CD4-positive, alpha-beta T cell treated with Interleukin-6 at 100 ng/mL for 8 hours (primary cell): ENCODE results near the gene EIF3D.

Source experiments
- DNase-seq: peaks from one replicate; pipeline ENCODE4 v3.0.0-alpha.2; 2020; ENCODE audit warnings: mixed read lengths, low spot score

EIF3D gene, protein sequence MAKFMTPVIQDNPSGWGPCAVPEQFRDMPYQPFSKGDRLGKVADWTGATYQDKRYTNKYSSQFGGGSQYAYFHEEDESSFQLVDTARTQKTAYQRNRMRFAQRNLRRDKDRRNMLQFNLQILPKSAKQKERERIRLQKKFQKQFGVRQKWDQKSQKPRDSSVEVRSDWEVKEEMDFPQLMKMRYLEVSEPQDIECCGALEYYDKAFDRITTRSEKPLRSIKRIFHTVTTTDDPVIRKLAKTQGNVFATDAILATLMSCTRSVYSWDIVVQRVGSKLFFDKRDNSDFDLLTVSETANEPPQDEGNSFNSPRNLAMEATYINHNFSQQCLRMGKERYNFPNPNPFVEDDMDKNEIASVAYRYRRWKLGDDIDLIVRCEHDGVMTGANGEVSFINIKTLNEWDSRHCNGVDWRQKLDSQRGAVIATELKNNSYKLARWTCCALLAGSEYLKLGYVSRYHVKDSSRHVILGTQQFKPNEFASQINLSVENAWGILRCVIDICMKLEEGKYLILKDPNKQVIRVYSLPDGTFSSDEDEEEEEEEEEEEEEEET

GRCh38 chr22:36528795-36529751 is at the start of gene EIF3D:
Gene EIF3D (minus strand): TSS chr22:36529166. CDS start chr22:36526121, 3,045 bp downstream.
- DNase-seq, result peak; percentile 99

DNA sequence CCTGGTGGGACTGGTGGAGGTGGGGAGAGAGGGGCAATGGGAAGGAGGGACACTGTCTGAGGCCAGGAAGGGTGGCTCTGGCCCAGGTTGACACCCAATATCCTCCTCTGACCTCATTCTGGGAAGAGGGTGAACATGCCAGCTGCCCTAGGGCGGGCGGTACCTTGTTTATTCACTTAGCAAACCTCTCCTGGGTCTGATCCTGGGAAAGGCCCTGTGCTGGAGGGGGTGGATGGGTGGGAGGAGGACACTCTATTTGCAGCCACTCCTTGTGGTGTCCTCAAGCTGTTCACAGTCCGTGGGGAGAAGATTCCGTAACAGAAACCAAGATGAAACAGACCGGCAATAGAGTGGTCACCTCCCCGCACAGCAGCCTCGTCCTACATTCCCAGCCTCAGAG is 49.7 kb upstream of the EIF3D start:
- no peak for DNase-seq

- no peak for DNase-seq
Measured at GRCh38 chr22:36577019-36577418, 48.1 kb upstream of the EIF3D start.

- DNase-seq, result no peak
Measured at GRCh38 chr22:36574728-36575127, 45.8 kb upstream of the EIF3D start.

- no peak for DNase-seq
Measured at GRCh38 chr22:36573815-36574363, 44.9 kb upstream of the EIF3D start.

- no peak for DNase-seq
Measured at GRCh38 chr22:36571991-36572390, 43.0 kb upstream of the EIF3D start.

- DNase-seq, result no peak
Measured at GRCh38 chr22:36569999-36570398, 41.0 kb upstream of the EIF3D start.

DNA sequence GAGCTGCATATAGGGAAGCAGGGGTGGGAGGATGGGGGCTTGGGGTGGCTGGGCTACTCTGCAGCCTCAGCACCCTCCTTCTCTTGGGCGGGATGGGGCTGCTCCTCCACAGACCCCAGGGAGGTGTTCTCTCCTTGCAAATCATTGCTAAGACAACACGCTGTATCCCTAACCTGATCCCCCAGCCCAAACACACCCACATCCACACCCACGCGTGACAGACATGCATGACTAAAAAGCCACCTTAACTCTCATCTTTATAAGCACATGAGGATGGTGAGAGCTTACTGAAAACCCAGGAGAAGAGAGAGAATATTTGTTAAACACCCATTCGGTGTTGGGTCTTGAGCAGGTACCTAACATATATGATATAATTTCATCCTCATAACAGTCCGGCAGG is 39.9 kb upstream of the EIF3D start:
- DNase-seq, result no peak

DNA sequence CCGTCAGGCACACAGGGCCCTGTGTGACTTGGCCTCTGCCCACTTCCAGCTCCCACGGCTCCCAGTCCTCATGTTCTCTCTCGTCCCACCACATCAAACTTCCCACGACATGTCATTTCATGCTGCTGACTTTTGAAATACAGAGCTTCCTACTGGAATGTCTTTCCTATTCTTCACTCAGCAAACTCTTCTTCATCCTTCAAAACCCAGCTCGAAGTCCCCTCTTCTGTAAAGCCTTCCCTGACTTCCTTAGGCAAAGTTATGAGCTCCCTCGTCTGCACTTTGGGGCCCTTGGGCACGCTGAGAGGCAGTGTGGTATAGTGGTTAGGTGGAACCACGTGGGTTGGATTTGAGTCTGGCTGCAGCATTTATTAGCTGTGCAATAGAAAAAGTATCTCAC is 37.8 kb upstream of the EIF3D start:
- DNase-seq, result no peak

DNA sequence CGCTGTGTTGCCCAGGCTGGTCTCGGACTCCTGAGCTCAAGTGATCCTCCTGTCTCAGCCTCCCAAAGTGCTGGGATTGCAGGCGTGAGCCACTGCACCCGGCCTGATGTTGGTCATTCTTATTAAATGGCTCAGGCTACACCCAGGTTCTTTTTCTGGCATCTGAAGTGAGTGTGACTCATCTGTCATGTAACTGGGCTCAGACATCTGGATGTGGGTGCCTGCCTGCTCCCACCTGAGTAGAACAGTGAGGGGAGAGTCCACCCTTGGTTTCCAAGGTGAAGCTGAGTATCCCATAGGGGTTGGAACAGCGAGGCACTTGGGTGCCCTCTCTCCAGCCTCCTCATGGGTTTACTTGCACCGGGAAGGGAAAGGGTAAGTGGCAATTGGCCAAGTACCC is 36.7 kb upstream of the EIF3D start:
- DNase-seq, result no peak

DNA sequence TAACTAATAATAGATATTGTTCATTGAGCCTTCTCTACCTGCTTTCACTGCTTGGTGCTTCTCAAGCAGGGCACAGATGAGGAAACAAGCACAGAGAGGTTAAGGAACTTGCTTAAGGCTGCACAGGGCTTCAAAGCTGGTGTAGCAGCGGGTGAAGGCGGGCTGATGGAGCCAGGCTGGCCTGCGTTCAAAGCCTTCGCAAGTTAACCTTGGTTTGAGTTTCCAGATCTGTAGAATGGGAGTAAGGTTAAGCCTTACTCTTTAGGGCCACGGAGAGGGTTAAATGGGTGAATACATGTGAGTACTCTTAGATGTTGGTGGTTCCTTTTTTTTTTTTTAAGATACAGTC is 36.2 kb upstream of the EIF3D start:
- no peak for DNase-seq

DNA sequence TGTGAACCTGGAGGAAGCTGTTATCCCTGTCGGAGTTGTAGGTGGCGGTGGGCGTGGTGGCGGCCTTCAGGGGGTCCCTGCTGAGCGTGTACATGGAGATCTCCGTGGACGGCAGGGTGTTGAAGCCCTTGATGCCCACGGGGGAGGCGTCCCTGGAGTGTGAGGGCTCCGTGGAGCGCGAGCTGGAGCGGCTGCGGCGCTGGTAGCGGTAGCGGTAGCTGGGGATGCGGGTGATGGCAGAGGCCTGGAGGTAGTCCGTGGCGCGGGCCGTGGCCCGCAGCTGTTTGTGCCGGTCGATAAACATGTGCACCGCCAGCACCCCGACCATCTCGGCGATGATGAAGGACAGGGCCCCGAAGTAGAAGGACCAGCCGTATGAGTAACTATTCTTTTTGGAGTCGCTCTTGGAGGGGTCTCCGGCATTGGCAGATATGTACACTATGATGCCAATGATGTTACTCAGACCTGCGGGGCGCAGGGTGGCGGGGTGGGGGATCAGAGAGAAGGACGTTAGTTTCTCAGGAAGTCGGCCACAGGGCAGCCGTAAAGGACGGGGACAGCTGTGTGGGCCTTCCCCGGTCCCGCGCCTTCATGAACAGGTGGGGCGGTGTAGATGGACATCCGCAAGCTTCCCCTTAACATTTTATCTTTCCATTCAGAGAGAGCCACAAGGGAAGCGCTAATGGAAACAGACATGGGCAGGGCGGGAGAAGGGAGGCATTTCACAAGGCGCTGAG is 35.6 kb upstream of the EIF3D start:
- DNase-seq, result no peak

DNA sequence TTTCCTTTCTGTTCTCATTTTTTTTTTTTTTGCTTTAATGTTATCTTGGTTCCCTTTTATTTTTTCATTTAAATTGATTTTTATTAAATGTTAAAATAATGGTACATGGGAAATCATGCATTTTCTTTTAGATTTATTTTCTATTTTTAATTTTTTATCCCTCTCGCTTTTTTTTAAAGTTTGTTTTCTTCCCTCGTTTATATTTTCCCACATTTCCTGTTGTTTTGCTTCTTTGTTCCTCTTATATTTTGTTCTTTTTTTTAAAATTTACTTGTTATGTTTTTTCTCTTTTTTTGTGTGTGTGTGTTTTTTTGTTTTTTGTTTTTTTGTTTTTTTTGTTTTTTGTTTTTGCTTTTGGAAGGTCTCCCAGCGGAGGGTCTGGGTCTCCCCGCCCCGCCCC is 34.9 kb upstream of the EIF3D start:
- no peak for DNase-seq

GRCh38 chr22:36563444-36563843 is 34.5 kb upstream of the EIF3D start:
- DNase-seq, result no peak

- DNase-seq, result no peak
Measured at GRCh38 chr22:36563001-36563400, 34.0 kb upstream of the EIF3D start.

DNA sequence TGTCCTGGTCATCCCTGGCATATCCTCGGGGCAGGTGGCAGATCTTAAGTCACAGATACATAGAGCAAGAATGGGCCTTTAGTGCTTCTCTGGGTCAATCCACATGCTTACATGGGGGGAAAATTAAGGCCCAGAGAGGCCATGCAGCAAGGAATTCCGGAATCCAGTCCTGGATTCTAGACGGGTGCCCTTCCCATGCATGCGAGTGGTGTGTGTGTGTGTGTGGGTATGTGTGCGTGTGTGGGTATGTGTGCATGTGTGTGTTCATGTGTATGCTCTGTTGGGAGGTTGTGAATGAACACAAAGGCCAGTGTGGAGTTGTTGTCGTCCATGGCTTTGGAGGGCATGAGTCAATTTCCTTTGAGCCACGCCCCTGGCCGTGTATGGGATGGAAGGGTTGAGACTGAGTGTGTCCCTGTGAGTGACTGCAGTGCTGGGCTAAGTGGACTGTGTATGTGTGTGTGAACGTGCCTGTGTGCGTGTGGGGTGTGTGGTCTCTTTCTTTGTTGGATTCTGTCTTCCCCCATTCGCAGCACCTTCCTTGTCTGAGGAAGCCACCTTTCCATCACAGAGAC is 33.4 kb upstream of the EIF3D start:
- no peak for DNase-seq

GRCh38 chr22:36561291-36561811 is 32.4 kb upstream of the EIF3D start:
- DNase-seq, result no peak

DNA sequence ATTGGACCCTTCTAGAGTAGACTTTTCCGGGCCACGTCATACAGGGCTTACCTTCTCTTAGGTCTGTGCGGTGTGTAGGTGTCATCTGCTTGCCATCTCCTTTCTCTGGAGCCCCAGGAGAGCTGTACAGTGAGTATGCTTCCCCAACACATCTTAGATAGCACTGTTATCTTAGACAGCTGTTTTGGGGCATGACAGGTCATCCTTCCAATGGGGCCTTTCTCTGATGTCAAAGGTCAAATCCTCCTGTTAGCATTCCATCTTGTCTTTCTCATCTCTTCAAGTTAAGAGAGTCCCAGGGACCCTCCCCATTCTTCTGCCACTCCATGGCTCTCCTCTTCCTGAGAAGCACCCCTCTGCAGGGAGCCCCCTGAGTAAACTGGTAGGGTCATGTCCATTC is 31.0 kb upstream of the EIF3D start:
- DNase-seq, result no peak

DNA sequence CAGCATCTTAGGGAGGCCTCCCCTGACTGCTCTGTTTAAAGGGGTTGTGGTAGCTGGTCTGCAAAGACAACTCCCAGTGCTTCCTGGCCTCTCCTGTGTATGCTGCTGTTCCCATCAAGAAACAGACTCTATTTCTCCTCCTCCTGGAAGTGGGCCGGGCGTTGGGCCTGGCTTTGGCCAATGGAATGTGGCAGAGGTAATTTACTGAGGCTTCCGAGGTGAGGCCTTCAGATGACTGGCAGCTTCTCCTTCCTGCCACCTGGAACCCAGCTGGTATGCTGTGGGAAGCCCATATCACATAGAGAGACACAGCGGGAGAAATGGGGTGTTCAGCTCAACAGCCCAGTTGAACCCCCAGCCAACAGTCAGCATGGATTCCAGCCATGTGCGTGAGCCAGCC is 25.1 kb upstream of the EIF3D start:
- no peak for DNase-seq

DNA sequence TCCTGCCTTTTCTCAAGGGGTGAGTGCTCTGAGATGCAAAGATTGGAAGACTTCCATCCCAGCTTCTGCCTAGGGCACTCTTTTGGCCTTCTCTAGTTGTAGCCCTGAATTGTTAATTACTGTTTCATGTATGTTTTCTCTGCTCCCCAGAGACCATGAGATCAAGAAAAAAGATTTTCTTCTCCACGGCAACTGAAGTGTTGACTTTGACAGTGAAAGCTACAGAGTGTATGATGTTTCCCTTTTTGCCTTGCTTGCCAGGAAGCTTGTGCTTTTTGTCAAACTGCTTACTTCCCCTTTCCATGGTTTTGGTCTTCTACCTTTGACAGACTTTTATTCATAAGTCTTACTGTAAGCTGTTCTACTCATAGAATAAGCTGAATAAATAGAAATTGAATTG is 23.3 kb upstream of the EIF3D start:
- DNase-seq, result no peak
